HL-60/S4 treated with phorbol 12-myristate 13-acetate at 8.2 ng/mL for 4 days and 3 days (cell line): ENCODE measurements around the gene ASTN2.
"Not testable (repeated sequence)": the region's sequence is repeated elsewhere in the genome, so short reads cannot be mapped to it uniquely, and the experiment has no call there.

ENCODE experiments used
- in situ Hi-C: fragments of 300-500 bp; cut with MboI; formaldehyde crosslinking; loops from 2 replicates; pipeline ENCODE4 v1.15.0; 2022; ENCODE audit warnings: low sequenced_read_pairs

The ASTN2 gene

DNA sequence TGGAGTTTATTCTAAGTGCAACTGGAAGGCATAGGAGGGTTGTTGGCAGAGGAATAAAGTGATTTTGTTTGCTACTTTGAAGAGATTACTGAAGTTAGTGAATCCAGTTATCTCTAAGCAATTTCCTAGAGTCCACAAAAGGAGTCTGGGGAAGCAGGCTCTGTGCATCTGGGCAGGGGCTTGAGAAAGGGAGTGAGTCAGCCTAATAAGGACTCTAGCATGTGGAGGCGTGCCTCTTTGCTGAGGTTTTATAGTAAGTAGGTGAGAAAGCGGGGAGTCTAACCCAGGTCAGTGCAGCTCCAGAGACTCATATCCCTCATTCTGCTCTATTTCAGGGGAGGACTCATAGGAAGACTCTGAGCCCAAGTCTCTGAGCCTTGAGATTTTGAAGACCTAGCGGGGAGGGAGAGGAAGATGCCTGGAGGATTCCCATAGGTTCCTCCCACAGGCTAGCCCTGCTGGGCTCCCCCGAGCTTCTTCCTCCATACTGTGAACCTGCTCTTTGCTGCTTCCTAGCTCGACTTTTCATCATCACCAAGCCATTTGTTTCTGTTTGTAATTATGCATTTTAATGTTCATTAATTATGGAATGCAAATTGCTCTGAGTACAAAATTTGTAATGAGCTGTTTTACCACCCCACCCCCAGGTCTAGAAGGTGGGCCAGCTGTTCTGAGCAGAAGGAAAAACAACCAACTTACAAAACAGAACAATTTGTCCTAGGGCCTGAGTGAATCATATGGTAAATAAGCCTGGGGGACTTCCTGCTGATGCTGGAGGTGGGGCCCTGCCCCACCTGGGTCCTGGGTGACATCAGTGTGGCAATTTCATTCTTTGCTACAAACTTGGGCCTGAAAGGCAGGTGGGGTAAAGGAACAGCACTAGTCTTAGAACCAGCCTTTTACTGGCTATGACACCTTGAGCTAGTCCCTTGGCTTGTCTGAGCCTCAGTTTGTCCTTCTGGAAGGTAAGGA lies 577.6 kb downstream of the ASTN2 start:
- in situ Hi-C loops = no loop called here

GRCh38 chr9:116830321-116830720 lies 584.5 kb downstream of the ASTN2 start:
- in situ Hi-C loops = not testable (repeated sequence)

DNA sequence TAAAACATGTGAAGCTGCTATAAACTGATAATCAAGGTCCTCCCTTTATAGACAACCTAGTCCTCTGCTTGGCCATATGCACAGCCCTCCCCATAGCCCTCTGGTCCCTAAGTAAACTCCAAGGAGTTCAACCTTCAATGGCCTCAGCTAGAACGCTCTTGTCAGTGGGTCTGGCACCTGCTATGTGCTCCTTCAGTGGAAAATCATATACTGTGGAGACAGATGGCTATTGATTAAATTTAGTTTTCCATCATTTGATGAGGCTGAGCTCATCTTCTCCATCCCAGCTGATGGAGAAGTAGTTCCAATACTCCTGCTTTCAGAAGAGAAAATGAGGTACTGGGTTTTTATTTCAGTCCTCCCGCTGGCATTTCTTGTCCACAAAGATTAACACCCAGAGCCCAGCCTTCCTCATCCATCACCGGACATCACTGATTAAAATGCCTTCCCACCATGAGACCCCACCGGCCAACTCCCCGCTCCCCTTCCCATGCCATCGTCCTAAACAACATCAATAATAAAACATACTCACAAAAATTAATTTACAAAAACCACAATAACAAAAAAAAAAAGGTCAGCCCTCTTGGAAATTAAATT lies 593.1 kb downstream of the ASTN2 start:
- in situ Hi-C loops = no loop called here

DNA sequence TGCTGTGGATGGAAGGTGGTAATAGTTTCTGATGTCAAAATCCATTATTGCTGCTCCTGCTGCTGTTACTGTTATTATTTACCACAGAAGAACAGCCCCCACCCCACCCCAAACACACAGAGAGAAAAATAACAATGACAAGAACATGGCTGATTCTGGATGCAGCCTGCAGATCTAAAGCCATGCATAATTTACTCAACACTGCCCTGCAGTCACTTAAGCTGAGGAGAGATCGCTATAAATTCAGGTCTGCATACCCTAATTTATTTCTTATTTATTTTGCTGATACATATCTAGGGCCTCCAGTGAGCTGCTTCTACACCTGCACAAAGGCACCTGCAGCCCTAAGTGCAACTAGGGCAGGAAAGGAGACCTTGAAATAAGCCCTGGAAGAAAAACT lies 595.7 kb downstream of the ASTN2 start:
- in situ Hi-C loops = no loop called here

- in situ Hi-C loops = no loop called here
These were observed 597.1 kb downstream of the ASTN2 start for GRCh38 chr9:116817762-116818161.

DNA sequence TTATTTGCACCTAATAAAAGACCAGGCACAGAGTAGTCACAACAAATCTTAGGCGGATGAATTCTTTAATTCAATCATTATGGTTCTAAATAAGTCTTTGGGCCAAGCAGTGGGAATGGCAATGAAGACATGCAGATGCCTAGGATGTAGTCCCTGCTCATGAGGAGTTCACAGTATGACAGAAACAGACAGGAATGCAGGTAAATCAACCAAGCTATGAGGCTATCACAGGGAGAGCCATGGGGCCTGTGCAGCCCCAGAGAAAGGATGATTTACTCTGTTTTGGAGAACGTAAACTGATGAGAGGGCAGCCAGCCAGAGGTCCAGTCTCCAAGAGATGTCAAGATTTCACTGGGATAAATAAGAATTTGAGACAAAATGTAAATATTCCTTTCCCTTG lies 598.4 kb downstream of the ASTN2 start:
- in situ Hi-C loops = no loop called here

DNA sequence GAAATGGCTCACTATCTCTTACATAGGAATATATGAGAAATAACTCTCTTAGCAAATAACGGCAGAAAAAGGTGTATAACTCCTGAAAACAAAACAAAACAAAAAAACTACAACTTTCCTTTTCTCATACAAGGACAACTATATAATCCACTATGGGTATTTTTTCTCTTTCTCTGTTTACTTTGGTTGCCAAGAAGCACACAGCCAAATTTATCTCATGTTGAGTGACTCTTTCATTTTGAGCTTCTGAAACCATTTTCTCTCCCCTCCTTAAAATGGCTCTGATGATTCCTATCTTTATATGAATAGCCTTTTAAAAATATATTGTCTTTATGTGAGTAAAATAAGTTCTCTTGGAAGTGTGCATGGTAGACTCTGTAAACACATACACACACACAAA lies 599.0 kb downstream of the ASTN2 start:
- in situ Hi-C loops = no loop called here

DNA sequence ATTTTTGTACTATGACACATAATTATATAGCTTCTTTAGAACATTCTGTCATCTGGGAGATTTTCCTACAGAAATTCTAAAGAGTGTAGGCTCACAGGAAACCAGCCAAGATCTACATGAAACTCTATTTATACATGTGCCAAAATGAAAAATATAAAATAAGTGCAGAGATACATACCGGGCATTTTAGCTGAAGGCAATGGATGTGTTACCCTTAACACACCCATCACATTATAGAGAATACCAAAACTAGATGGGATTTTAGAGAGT lies 601.9 kb downstream of the ASTN2 start:
- in situ Hi-C loops = no loop called here

GRCh38 chr9:116812231-116813030 lies 602.4 kb downstream of the ASTN2 start:
- in situ Hi-C loops = no loop called here

- in situ Hi-C loops = no loop called here
These were observed 605.2 kb downstream of the ASTN2 start for GRCh38 chr9:116809656-116810055.

- in situ Hi-C loops = no loop called here
These were observed 608.8 kb downstream of the ASTN2 start for GRCh38 chr9:116806075-116806474.

GRCh38 chr9:116800885-116801284 lies 614.0 kb downstream of the ASTN2 start:
- in situ Hi-C loops = no loop called here

- in situ Hi-C loops = no loop called here
These were observed 614.8 kb downstream of the ASTN2 start for GRCh38 chr9:116800074-116800473.

DNA sequence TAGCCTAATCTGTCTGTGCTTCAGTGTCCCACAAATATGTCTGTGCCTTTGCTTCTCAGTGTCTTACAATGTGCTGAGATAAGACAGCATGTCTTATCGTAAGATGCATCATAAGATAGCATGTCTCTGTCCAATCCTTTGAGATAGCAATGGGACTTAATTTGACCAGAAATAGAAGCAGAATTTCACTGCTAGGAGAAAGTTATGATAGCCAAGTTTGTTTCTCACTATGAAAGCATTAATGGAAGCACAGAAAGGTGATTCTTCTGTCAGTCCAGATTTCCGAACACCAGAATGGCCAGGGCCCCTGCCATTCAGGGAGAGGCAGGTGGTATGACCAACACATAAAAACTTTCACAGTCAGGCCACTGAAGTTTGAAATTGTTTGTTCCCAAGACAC lies 616.3 kb downstream of the ASTN2 start:
- in situ Hi-C loops = no loop called here

GRCh38 chr9:116797276-116797675 lies 617.6 kb downstream of the ASTN2 start:
- in situ Hi-C loops = no loop called here

DNA sequence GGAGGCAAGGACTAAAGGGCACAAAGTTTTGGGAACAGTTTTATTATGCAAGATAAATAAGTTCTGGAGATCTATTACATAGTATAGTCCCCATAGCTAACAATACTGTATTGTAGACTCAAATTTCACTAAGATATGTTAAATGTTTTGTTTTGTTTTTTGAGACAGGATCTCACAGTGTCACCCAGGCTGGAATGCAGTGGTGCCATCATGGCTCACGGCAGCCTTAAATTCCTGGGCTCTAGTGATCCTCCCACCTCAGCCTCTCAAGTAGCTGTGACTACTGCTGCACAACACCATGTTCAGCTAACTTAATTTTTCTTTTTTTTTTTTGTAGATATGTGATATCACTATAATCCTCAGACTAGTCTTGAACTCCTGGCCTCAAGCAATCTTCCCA lies 618.2 kb downstream of the ASTN2 start:
- in situ Hi-C loops = no loop called here

- in situ Hi-C loops = no loop called here
These were observed 619.0 kb downstream of the ASTN2 start for GRCh38 chr9:116795821-116796220.

DNA sequence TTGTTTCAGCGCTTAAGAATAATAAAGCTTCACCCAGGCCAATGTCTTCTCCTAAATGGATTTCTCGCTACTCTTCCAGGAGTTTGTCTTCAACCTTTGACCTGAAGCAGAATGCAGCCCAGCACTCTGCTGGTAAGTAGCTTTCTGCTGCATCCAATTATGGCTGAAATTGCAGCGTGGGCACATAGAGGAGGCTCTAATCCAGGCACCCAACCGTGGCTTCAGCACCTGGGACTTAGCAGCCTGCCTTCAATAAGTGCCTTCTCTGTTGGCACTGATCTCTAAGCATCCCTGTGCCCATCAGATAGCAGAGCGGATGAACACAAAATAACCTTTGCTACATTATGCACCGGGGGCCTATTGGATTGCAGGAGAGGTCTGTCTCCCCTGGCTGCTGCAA lies 622.6 kb downstream of the ASTN2 start:
- in situ Hi-C loops = no loop called here

DNA sequence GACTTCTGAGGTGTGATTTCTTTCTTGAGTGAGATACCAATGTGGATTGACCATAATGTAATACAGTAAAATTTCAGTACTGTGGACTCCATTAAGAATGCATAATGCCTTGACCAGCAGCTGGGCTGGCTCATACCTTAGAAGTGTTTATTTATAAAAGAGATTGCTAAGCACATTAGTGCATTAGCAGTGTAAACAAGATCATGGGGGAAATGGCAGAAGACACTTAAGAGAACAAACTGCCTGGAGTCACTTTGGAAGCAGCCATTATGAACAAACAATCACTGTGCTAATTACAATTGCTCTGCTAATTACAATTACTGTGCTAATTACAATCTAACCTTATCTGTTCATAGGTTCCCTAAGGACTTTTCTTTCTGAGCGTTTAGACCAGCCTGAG lies 623.5 kb downstream of the ASTN2 start:
- in situ Hi-C loops = no loop called here

DNA sequence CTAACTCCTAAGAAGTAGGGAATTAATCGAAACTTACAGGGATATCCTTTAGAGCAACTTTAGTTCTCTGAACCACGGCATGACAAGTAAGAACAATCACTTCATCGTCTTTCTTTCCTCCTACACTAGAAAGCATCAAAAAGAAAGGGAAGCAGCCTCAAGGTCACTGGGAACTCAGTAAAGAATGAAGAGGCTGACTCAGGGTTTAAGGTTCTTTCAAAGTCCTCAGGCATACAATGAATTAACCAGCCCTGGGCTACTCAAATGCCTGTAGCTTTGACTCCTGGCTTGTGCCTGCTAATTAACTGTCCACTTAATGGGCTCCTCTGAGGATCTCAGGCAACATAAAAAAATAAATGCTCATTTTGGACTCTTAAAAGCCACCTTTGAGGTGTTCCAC lies 625.8 kb downstream of the ASTN2 start:
- in situ Hi-C loops = no loop called here

- in situ Hi-C loops = no loop called here
These were observed 628.1 kb downstream of the ASTN2 start for GRCh38 chr9:116786737-116787136.

DNA sequence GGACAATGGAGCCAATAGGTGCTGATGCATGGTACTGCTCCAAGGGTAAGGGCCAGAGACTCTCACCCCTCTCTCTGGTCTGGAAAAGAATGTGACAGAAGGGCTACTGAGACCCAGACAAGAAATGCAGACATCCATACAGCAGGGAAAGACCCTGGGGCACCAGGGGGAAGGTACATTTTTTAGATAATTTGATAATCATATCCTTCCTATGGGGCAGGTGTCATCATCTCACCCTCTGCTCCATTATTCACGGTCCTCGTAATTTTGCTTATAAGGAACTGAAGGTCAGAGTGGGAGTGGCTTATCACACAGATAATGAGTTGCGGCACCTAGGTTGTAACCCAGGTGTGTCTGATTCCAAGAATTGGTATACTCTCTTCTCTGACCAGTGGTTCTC lies 637.7 kb downstream of the ASTN2 start:
- in situ Hi-C loops = no loop called here
